ENCODE results near the gene CASP10. TPM values are rescaled to one million over a fixed set of nuclear protein-coding genes. Genes with fewer than 3 reads are reported as not detected.

Gene CASP10
- total RNA-seq, 4 donors from 2014 or later, result 6.1 to 21.4 (median 11.2) TPM

DNA sequence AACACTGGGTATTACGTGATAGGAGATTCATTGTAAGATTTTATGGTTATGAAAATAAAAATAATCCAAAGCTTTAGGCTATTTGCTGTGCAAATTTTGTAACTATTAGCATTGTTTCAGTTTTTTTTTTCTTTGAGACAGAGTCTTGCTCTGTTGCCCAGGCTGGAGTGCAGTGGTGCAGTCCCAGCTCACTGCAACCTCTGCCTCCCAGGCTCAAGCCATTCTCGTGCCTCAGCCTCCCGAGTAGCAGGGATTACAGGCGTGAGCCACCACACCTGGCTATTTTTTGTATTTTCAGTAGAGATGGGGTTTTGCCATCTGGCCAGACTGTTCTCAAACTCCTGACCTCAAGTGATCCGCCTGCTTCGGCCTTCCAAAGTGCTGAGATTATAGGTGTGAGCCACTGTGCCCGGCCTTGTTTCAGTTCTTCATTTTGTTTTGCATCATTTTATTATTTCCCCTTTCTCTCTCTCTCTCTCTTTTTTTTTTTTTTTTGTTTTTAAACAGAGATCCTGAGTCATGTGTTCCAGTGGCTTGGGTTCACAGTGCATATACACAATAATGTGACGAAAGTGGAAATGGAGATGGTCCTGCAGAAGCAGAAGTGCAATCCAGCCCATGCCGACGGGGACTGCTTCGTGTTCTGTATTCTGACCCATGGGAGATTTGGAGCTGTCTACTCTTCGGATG, 25.8 kb downstream of the CASP10 start:
- Histone ChIP-seq H3K4me1 (peaks cover 0 to 5% (median 0%) of the 10 kb centered on the region in 4 donors), H3K4me3 (no peak overlapping the region), H3K27ac (no peak overlapping the region), H3K36me3 (no peaks in the 10 kb centered on the region), H3K27me3 (no peaks in the 10 kb centered on the region), H3K9me3 (no peaks in the 10 kb centered on the region)
- TF ChIP-seq POLR2A (IDR thresholded peaks at IDR 0.05), result no peak
- TF ChIP-seq, protein P1, sequence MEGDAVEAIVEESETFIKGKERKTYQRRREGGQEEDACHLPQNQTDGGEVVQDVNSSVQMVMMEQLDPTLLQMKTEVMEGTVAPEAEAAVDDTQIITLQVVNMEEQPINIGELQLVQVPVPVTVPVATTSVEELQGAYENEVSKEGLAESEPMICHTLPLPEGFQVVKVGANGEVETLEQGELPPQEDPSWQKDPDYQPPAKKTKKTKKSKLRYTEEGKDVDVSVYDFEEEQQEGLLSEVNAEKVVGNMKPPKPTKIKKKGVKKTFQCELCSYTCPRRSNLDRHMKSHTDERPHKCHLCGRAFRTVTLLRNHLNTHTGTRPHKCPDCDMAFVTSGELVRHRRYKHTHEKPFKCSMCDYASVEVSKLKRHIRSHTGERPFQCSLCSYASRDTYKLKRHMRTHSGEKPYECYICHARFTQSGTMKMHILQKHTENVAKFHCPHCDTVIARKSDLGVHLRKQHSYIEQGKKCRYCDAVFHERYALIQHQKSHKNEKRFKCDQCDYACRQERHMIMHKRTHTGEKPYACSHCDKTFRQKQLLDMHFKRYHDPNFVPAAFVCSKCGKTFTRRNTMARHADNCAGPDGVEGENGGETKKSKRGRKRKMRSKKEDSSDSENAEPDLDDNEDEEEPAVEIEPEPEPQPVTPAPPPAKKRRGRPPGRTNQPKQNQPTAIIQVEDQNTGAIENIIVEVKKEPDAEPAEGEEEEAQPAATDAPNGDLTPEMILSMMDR (IDR thresholded peaks at IDR 0.05), result no peak
- TF ChIP-seq EP300 (IDR thresholded peaks at IDR 0.05), result peak in 1 of 2 donors; percentile 53
- DNase-seq (ENCODE audit: low spot score in 2 of 2), result peak in 1 of 2 donors; percentile 35
- WGBS, 2 donors, result 80 to 89% methylated on average over 12 of the region's 12 CpGs

DNA sequence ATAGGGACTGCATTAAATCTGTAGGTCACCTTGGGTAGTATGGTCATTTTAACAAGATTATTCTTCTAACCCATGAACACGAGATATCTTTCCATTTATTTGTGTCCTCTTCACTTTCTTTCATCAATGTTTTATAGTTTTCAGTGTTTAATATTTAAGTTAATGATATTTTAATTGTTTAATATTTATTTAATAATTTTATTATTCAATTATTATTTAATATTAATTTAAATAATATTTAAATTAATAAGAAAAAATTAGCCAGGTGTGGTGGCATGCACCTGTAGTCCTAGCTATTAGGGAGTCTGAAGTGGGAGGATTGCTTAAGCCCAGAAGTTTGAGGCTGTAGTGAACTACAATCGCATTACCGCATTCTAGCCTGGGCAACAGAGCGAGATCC, 33.0 kb downstream of the CASP10 start:
- DNase-seq (ENCODE audit: low spot score in 2 of 2), result no peak
- no peaks in the 10 kb centered on the region for H3K9me3 ChIP-seq
- no peak overlapping the region for H3K4me3 ChIP-seq
- no peaks in the 10 kb centered on the region for H3K27me3 ChIP-seq
- no peak for TF ChIP-seq EP300 (IDR thresholded peaks at IDR 0.05)
- no peak for TF ChIP-seq POLR2A (IDR thresholded peaks at IDR 0.05)
- TF ChIP-seq, protein P1 (IDR thresholded peaks at IDR 0.05), result no peak
- peaks cover 0 to 10% (median 0%) of the 10 kb centered on the region in 3 donors for H3K36me3 ChIP-seq
- H3K27ac ChIP-seq, result no peak overlapping the region
- no peaks in the 10 kb centered on the region for H3K4me1 ChIP-seq
- WGBS, 2 donors, result 96% methylated on average over 4 of the region's 4 CpGs

- Histone ChIP-seq H3K4me3 (no peak overlapping the region), H3K27ac (no peak overlapping the region), H3K36me3 (peaks cover 0 to 10% (median 0%) of the 10 kb centered on the region in 3 donors), H3K9me3 (no peaks in the 10 kb centered on the region), H3K4me1 (no peaks in the 10 kb centered on the region), H3K27me3 (no peaks in the 10 kb centered on the region)
- no peak for DNase-seq (ENCODE audit: low spot score in 2 of 2)
- 65 to 82% methylated on average over 1 of the region's 1 CpG for WGBS, 2 donors
- TF ChIP-seq POLR2A (IDR thresholded peaks at IDR 0.05) (no peak), EP300 (IDR thresholded peaks at IDR 0.05) (no peak)
Observed at GRCh38 chr2:201216918-201217317, 34.0 kb downstream of the CASP10 start.

- TF ChIP-seq EP300 (IDR thresholded peaks at IDR 0.05), result no peak
- no peak for TF ChIP-seq POLR2A (IDR thresholded peaks at IDR 0.05)
- TF ChIP-seq, protein P1 (IDR thresholded peaks at IDR 0.05), result no peak
- 93 to 94% methylated on average over 6 of the region's 6 CpGs for WGBS, 2 donors
- Histone ChIP-seq H3K9me3 (no peaks in the 10 kb centered on the region), H3K36me3 (peaks cover 0 to 10% (median 0%) of the 10 kb centered on the region in 3 donors), H3K4me3 (no peak overlapping the region), H3K27me3 (no peaks in the 10 kb centered on the region), H3K27ac (no peak overlapping the region), H3K4me1 (no peaks in the 10 kb centered on the region)
- DNase-seq (ENCODE audit: low spot score in 2 of 2), result no peak
Observed at GRCh38 chr2:201218780-201219179, 35.8 kb downstream of the CASP10 start.

DNA sequence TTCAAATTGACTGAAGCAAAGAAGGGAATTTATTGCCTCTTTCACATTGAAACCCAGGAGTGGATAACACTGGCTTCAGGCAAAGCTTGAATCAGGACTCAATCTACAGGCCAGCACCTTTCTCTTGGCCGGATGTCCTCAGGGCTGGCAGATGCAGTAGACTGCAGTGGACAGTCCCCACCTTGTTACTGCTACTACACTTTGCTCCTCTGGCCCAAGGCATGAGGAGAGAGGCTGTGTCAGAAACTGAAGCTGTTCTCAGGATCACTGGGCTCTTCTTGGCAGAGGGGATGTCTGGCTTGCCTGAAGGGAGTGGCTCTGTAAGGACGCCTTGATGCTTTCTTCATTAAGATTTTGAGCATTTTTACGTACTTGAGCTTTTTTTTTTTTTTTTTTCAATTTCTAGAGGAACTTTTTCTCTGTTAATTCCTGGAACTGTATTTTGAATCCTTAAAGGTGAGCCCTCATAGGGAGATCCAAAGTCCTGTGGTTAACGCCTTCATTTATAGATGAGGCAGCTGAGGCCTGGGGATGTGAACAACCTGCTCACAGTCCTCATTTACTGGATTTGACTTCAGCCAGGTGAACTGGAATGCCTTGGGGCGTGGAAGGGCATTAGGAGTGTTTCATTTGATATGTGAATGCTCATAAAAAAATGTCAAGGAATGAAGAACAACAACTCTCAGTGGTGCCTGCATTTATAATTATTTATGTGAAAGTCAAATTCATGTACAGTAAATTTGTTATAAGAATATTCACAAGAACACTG, 36.6 kb downstream of the CASP10 start:
- Histone ChIP-seq H3K27me3 (no peaks in the 10 kb centered on the region), H3K4me1 (no peaks in the 10 kb centered on the region), H3K27ac (peak overlapping the region in 1 of 4 donors; percentile 41), H3K36me3 (peaks cover 0 to 10% (median 0%) of the 10 kb centered on the region in 3 donors), H3K4me3 (no peak overlapping the region), H3K9me3 (no peaks in the 10 kb centered on the region)
- TF ChIP-seq EP300 (IDR thresholded peaks at IDR 0.05) (no peak), POLR2A (IDR thresholded peaks at IDR 0.05) (no peak)
- TF ChIP-seq, protein P1 (IDR thresholded peaks at IDR 0.05), result no peak
- 81 to 88% methylated on average over 5 of the region's 5 CpGs for WGBS, 2 donors
- DNase-seq (ENCODE audit: low spot score in 2 of 2), result no peak

All from tibial nerve (tissue), 4 donors.